Activated T-helper 17 cell treated with anti-CD3 and anti-CD28 coated beads, Interleukin-2, amount 50 U/mL, for 72 hours (primary cell): ENCODE measurements around the gene ARHGEF11. TPM values are rescaled to one million over a fixed set of nuclear protein-coding genes. Genes with fewer than 3 reads are reported as not detected.
A peak's percentile ranks its signal among the peaks of the same experiment; 100 is the strongest.

Experiments
- ATAC-seq: fragments of 150-1000 bp; cut with Tn5 transposase; replicated peaks from 2 replicates; pipeline ENCODE4 v1.10.0; 2021; ENCODE audit warnings: mild to moderate bottlenecking, moderate library complexity
- H3K27ac Mint-ChIP-seq: one replicate; pipeline ENCODE4 v1.8.0; 2022; ENCODE audit warnings: mixed read lengths
- H3K27me3 Mint-ChIP-seq: one replicate; pipeline ENCODE4 v1.8.0; 2022; ENCODE audit warnings: mixed read lengths
- H3K36me3 Mint-ChIP-seq: one replicate; pipeline ENCODE4 v1.8.0; 2022; ENCODE audit warnings: low read depth, mild to moderate bottlenecking, mixed read lengths
- H3K4me1 Mint-ChIP-seq: one replicate; pipeline ENCODE4 v1.8.0; 2022; ENCODE audit warnings: mixed read lengths
- H3K4me3 Mint-ChIP-seq: one replicate; pipeline ENCODE4 v1.8.0; 2022; ENCODE audit warnings: mild to moderate bottlenecking, mixed read lengths
- H3K9me3 Mint-ChIP-seq: one replicate; pipeline ENCODE4 v1.8.0; 2022; ENCODE audit warnings: mixed read lengths
- total RNA-seq, 2 donors: library from RNA; stranded (reverse); gene quantifications; one replicate each; pipeline ENCODE4 v1.2.3, GENCODE V29; 2022

The ARHGEF11 gene
- 1 to 10 TPM; 4.1 to 4.7 TPM for total RNA-seq

- Mint-ChIP-seq H3K27me3 (peaks cover 56% of the 10 kb centered on the region), H3K9me3 (no peaks in the 10 kb centered on the region), H3K4me1 (peaks cover 5% of the 10 kb centered on the region), H3K4me3 (peak within 1 kb of the TSS; percentile 89), H3K36me3 (peaks cover 5% of the 10 kb centered on the region), H3K27ac (peak within 1 kb of the TSS; percentile 57)
- peak; percentile 86 for ATAC-seq
Observed at GRCh38 chr1:157045250-157046218, at the start of gene ARHGEF11. Gene ARHGEF11, minus strand, starts transcription at chr1:157045742. Its CDS starts 1,412 bp downstream, at chr1:157044330.

- Mint-ChIP-seq H3K27me3 (no peaks in the 10 kb centered on the region), H3K36me3 (no peaks in the 10 kb centered on the region), H3K27ac (no peak overlapping the region), H3K4me3 (no peak overlapping the region), H3K4me1 (no peaks in the 10 kb centered on the region), H3K9me3 (no peaks in the 10 kb centered on the region)
- ATAC-seq: no peak
Observed at GRCh38 chr1:157095091-157095490, 49.5 kb upstream of the ARHGEF11 start.

GRCh38 chr1:157092831-157093230 lies 47.3 kb upstream of the ARHGEF11 start:
- Mint-ChIP-seq H3K36me3 (no peaks in the 10 kb centered on the region), H3K27ac (no peak overlapping the region), H3K4me1 (no peaks in the 10 kb centered on the region), H3K9me3 (no peaks in the 10 kb centered on the region), H3K27me3 (no peaks in the 10 kb centered on the region), H3K4me3 (no peak overlapping the region)
- ATAC-seq: no peak

GRCh38 chr1:157091668-157092273 lies 46.2 kb upstream of the ARHGEF11 start:
- no peaks in the 10 kb centered on the region for H3K36me3 Mint-ChIP-seq
- H3K9me3 Mint-ChIP-seq: no peaks in the 10 kb centered on the region
- H3K4me3 Mint-ChIP-seq: no peak overlapping the region

GRCh38 chr1:157091186-157091585 lies 45.6 kb upstream of the ARHGEF11 start:
- H3K27ac Mint-ChIP-seq: no peak overlapping the region
- ATAC-seq: no peak
- H3K36me3 Mint-ChIP-seq: no peaks in the 10 kb centered on the region
- no peaks in the 10 kb centered on the region for H3K27me3 Mint-ChIP-seq
- no peaks in the 10 kb centered on the region for H3K9me3 Mint-ChIP-seq
- H3K4me3 Mint-ChIP-seq: no peak overlapping the region
- no peaks in the 10 kb centered on the region for H3K4me1 Mint-ChIP-seq

More at GRCh38 chr1:157091668-157092273, 46.2 kb upstream of the ARHGEF11 start:
- Mint-ChIP-seq H3K27me3 (no peaks in the 10 kb centered on the region), H3K27ac (peak overlapping the region; percentile 63), H3K4me1 (no peaks in the 10 kb centered on the region)
- ATAC-seq: no peak

GRCh38 chr1:157090771-157091170 lies 45.2 kb upstream of the ARHGEF11 start:
- H3K4me1 Mint-ChIP-seq: no peaks in the 10 kb centered on the region
- H3K27ac Mint-ChIP-seq: no peak overlapping the region
- no peaks in the 10 kb centered on the region for H3K27me3 Mint-ChIP-seq
- H3K9me3 Mint-ChIP-seq: no peaks in the 10 kb centered on the region
- H3K36me3 Mint-ChIP-seq: no peaks in the 10 kb centered on the region
- H3K4me3 Mint-ChIP-seq: no peak overlapping the region
- ATAC-seq: no peak

- H3K27ac Mint-ChIP-seq: no peak overlapping the region
- no peaks in the 10 kb centered on the region for H3K9me3 Mint-ChIP-seq
- no peaks in the 10 kb centered on the region for H3K4me1 Mint-ChIP-seq
- H3K4me3 Mint-ChIP-seq: no peak overlapping the region
- no peaks in the 10 kb centered on the region for H3K36me3 Mint-ChIP-seq
- ATAC-seq: peak; percentile 85
- no peaks in the 10 kb centered on the region for H3K27me3 Mint-ChIP-seq
Observed at GRCh38 chr1:157090196-157090647, 44.7 kb upstream of the ARHGEF11 start.

GRCh38 chr1:157089789-157090188 lies 44.2 kb upstream of the ARHGEF11 start:
- H3K4me3 Mint-ChIP-seq: no peak overlapping the region
- H3K27me3 Mint-ChIP-seq: no peaks in the 10 kb centered on the region
- no peaks in the 10 kb centered on the region for H3K4me1 Mint-ChIP-seq
- no peaks in the 10 kb centered on the region for H3K9me3 Mint-ChIP-seq
- no peaks in the 10 kb centered on the region for H3K36me3 Mint-ChIP-seq
- H3K27ac Mint-ChIP-seq: no peak overlapping the region
- no peak for ATAC-seq

- Mint-ChIP-seq H3K4me1 (no peaks in the 10 kb centered on the region), H3K36me3 (no peaks in the 10 kb centered on the region), H3K27me3 (no peaks in the 10 kb centered on the region), H3K4me3 (no peak overlapping the region), H3K27ac (no peak overlapping the region), H3K9me3 (no peaks in the 10 kb centered on the region)
- no peak for ATAC-seq
Observed at GRCh38 chr1:157088607-157089006, 43.1 kb upstream of the ARHGEF11 start.

GRCh38 chr1:157087030-157087429 lies 41.5 kb upstream of the ARHGEF11 start:
- H3K4me3 Mint-ChIP-seq: no peak overlapping the region
- H3K9me3 Mint-ChIP-seq: no peaks in the 10 kb centered on the region
- no peaks in the 10 kb centered on the region for H3K36me3 Mint-ChIP-seq
- H3K27ac Mint-ChIP-seq: no peak overlapping the region
- no peaks in the 10 kb centered on the region for H3K4me1 Mint-ChIP-seq
- H3K27me3 Mint-ChIP-seq: no peaks in the 10 kb centered on the region
- no peak for ATAC-seq

- Mint-ChIP-seq H3K4me1 (no peaks in the 10 kb centered on the region), H3K9me3 (no peaks in the 10 kb centered on the region), H3K27ac (no peak overlapping the region), H3K4me3 (no peak overlapping the region), H3K27me3 (no peaks in the 10 kb centered on the region), H3K36me3 (no peaks in the 10 kb centered on the region)
- ATAC-seq: no peak
Observed at GRCh38 chr1:157086299-157086698, 40.8 kb upstream of the ARHGEF11 start.

GRCh38 chr1:157085421-157085820 lies 39.9 kb upstream of the ARHGEF11 start:
- no peaks in the 10 kb centered on the region for H3K9me3 Mint-ChIP-seq

GRCh38 chr1:157084720-157085119 lies 39.2 kb upstream of the ARHGEF11 start:
- no peak overlapping the region for H3K4me3 Mint-ChIP-seq
- H3K9me3 Mint-ChIP-seq: no peaks in the 10 kb centered on the region
- H3K27me3 Mint-ChIP-seq: peaks cover 5% of the 10 kb centered on the region
- H3K4me1 Mint-ChIP-seq: no peaks in the 10 kb centered on the region
- no peaks in the 10 kb centered on the region for H3K36me3 Mint-ChIP-seq
- H3K27ac Mint-ChIP-seq: no peak overlapping the region
- ATAC-seq: no peak

More at GRCh38 chr1:157085421-157085820, 39.9 kb upstream of the ARHGEF11 start:
- Mint-ChIP-seq H3K4me3 (no peak overlapping the region), H3K36me3 (no peaks in the 10 kb centered on the region), H3K4me1 (no peaks in the 10 kb centered on the region), H3K27ac (no peak overlapping the region), H3K27me3 (peaks cover 3% of the 10 kb centered on the region)
- no peak for ATAC-seq

- Mint-ChIP-seq H3K36me3 (no peaks in the 10 kb centered on the region), H3K27ac (no peak overlapping the region), H3K4me3 (no peak overlapping the region), H3K27me3 (peaks cover 17% of the 10 kb centered on the region), H3K4me1 (no peaks in the 10 kb centered on the region), H3K9me3 (no peaks in the 10 kb centered on the region)
- ATAC-seq: no peak
Observed at GRCh38 chr1:157081707-157082106, 36.2 kb upstream of the ARHGEF11 start.

GRCh38 chr1:157080714-157081113 lies 35.2 kb upstream of the ARHGEF11 start:
- H3K9me3 Mint-ChIP-seq: no peaks in the 10 kb centered on the region
- no peak overlapping the region for H3K4me3 Mint-ChIP-seq
- H3K27ac Mint-ChIP-seq: no peak overlapping the region
- no peaks in the 10 kb centered on the region for H3K36me3 Mint-ChIP-seq
- no peaks in the 10 kb centered on the region for H3K4me1 Mint-ChIP-seq
- peaks cover 17% of the 10 kb centered on the region for H3K27me3 Mint-ChIP-seq
- ATAC-seq: no peak
